GM18498 (cell line): ENCODE results near the gene ABCC4.

Experiments used
- ATAC-seq: cut with Tn5 transposase; IDR thresholded peaks from one replicate; pipeline ENCODE4 v1.9.1; 2021; ENCODE audit warnings: mild to moderate bottlenecking, moderate library complexity; ENCODE audit not compliant: unreplicated experiment

Gene ABCC4

DNA sequence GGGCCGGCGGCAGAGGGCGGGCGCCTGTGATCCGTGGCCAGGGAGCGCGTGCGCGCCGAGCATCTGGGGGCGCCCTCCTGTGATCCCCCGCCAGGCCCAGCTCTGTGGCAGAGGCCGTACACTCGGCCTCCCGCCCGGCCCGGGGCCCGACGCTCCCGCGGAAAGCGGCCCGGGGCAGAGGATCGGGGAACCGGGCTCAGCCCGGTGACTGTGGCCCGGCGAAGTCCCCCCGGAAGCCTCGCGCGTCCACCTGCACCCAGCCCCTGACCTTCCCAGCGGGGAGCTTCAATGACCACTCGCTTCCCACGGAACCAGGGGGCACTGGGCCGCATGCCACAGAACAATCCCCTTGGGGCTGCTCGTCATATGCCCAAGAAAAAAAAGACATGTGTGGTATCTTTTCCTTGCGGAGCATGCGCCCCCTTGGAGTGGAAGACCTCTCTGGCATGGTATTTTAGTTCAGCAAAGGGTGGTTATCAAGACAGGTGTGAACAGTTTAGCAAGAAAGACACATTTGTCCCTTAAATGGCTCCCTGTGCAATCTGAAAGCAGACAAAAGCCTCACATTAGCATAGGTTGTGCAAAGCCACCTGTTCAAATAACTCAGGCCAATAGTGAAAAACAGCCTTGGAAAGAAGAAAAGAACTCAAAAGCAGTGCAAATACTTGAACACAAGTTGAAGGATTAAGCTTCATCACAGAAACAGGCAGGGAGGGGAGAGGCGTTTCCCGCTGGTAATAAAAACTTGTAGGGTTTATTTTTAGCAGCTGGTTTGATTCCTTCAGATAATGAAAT is 298.0 kb downstream of the ABCC4 start:
- ATAC-seq: no peak

DNA sequence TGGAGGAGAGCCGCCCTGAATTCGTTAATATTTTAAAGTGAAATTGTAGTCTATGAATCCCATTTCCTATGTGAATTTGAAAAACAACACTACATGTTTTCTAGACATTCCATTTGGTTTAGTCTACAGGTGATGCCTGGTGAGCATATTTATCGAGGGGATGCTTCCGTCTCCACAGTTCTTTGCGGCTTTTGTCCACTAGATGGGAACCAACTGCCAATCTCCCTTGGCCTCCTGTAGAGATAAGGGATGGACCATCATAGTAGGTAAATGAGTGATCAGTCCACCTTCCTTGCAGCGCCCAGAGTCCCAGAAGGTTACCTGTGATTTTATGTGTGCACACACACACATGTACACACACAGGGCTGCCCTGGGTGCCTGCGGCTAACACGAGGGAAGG is 299.1 kb downstream of the ABCC4 start:
- ATAC-seq: no peak

- ATAC-seq: no peak
These were observed 301.4 kb downstream of the ABCC4 start for GRCh38 chr13:94999871-95000270.

DNA sequence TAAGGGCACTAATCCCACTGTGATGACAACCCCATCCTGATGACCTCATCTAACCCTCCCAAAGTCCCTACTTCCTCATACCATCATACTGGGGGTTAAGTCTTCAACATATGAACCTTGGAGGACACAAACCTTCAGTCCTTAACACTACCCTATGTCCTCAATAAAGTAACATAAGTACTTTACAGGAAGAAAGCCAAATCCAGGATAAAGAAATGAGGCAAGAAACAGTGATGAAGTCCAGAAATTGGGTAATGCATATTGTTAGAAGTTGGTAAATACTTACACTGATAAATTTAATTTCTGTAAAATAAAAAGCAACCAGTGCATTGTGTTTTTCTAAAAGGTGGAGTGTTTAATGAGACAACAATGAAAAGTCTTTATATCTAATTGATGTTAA is 304.1 kb downstream of the ABCC4 start:
- ATAC-seq: no peak

GRCh38 chr13:94996445-94996844 is 304.8 kb downstream of the ABCC4 start:
- ATAC-seq: no peak

GRCh38 chr13:94994506-94994905 is 306.7 kb downstream of the ABCC4 start:
- no peak for ATAC-seq

GRCh38 chr13:94993616-94994015 is 307.6 kb downstream of the ABCC4 start:
- ATAC-seq: no peak

DNA sequence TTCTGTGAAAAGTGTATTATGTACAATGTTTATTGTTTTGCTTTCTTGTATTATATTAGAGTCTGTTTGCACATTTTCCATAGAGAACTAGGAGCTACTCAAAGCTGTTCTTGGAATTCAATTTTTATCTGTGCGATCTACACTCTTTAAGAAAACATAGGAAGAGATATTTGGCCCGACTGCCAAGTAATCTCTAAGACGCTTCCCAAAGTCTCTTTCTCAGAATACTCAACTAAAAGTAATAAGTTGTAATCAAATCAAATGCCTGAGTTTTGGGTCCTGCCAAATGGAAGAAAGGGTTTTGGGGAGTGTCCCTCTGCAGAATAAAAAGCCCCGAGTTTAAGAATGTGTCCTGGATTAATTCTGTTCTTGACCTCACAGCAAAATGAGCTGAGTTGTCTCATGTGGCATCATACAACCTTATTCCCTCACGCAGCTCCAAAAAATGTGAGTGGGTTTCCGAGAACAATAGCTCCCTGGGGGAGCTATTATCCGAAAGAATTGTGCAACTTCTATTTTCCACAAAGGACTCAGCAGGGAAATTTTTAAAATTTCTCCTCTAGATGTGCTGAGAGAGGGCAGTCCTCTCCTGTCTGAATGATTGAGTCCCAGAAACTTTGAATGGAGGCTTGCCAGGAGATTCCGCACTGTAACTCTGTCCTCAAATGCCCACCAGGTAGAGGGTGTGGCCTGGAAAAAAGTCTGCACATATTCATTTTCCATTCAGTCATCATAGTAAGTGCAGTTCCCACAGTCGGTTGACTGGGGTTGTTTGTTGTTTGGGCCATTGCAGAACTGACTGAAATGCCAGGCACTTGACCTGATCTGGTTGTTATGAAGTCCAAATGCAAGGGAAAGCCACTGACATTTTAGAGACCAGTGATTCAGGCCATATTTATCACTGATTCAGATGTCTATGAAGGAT is 309.0 kb downstream of the ABCC4 start:
- ATAC-seq: no peak

DNA sequence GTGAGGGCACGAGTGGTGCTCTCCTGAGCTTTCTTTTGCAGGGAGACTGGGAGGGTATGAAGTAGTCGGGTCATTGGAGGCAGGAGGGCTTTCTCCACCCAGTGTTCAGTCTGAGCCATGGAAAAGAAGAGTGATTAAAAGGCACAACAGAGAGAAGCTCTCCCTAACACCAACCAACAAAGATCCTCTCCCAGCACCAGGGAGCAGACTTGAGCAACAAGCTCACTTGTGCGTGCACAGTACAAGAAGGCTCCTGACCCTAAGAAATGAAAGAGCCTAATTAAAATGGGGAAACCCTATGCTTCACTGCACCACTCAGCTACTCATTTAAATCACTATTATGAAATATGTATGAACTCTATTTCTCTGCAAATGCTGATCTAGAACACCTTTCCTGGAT is 312.6 kb downstream of the ABCC4 start:
- ATAC-seq: no peak

GRCh38 chr13:94987869-94988268 is 313.4 kb downstream of the ABCC4 start:
- no peak for ATAC-seq

DNA sequence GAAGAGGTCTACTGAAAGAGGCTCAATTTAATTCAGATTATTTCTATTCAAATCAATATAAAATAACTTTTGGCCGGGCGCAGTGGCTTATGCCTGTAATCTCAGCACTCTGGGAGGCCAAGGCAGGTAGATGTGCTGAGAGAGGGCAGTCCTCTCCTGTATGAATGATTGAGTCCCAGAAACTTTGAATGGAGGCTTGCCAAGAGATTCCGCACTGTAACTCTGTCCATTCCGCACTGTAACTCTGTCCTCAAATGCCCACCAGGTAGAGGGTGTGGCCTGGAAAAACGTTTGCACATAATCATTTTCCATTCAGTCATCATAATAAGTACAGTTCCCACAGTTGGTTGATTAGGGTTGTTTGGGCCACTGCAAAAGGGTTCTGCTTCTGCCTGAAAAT is 314.2 kb downstream of the ABCC4 start:
- ATAC-seq: no peak

GRCh38 chr13:94984958-94985357 is 316.3 kb downstream of the ABCC4 start:
- ATAC-seq: no peak

GRCh38 chr13:94978516-94978915 is 322.7 kb downstream of the ABCC4 start:
- no peak for ATAC-seq

GRCh38 chr13:94974015-94974951 is 327.0 kb downstream of the ABCC4 start:
- no peak for ATAC-seq

DNA sequence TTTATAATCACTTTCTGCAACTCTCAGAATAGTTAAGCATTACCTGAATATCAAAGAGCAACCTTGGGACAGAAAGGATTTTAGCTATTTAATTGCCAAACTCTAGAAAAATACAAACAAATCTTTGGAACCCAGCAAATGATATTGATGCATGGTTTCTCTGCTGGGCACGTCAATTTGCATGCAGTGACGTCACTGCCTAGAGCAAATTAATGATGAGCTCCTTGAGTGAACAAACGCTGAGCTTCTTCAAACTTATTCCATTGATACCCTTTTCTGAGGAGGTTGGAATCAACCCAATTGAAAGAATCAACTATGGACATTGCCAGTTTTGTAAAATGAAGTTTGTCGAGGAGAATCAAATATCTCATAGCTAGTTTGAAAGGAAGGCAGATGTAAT is 329.0 kb downstream of the ABCC4 start:
- no peak for ATAC-seq
